Gastrocnemius medialis (tissue), 4 donors: Measurements from ENCODE around the gene GPATCH2. TPM values are rescaled to one million over a fixed set of nuclear protein-coding genes. Genes with fewer than 3 reads are reported as not detected.

Source experiments
- ATAC-seq, 2 donors: fragments of 150-250 bp; one replicate each; pipeline ENCODE4 v1.9.1; 2016
- DNase-seq, 2 donors: peaks; one replicate each; pipeline ENCODE4 v3.0.0-alpha.2; 2019
- H3K27ac ChIP-seq, 4 donors: fragments of 200-600 bp; sonication (generic); 1 replicate in 1 of 4; 2 replicates in 3 of 4; pipeline ENCODE4 v1.5.1; 2016 to 2018; ENCODE audit warnings: mild to moderate bottlenecking in 2 of 4, moderate library complexity in 1 of 4
- H3K27me3 ChIP-seq, 3 donors: fragments of 200-600 bp; sonication (generic) in 2 of 3; 1 replicate in 1 of 3; 2 replicates in 2 of 3; pipeline versions ENCODE4 v1.5.1 to v1.6.0; 2016 to 2019; ENCODE audit warnings: mild to moderate bottlenecking in 1 of 3, moderate library complexity in 1 of 3
- H3K36me3 ChIP-seq, 2 donors: fragments of 200-600 bp; sonication (generic) in 1 of 2; one replicate each; pipeline ENCODE4 v1.5.1; 2017 to 2018
- H3K4me1 ChIP-seq, 2 donors: fragments of 200-600 bp; sonication (generic) in 1 of 2; one replicate each; pipeline ENCODE4 v1.5.1; 2016 to 2017; ENCODE audit warnings: mild to moderate bottlenecking in 2 of 2
- H3K4me3 ChIP-seq, 4 donors: fragments of 200-600 bp; sonication (generic) in 3 of 4; 1 replicate in 1 of 4; 2 replicates in 3 of 4; pipeline ENCODE4 v1.5.1; 2016 to 2019; ENCODE audit warnings: mild to moderate bottlenecking in 2 of 4
- H3K9me3 ChIP-seq, 3 donors: fragments of 200-600 bp; sonication (generic) in 2 of 3; 1 replicate in 1 of 3; 2 replicates in 2 of 3; pipeline ENCODE4 v1.5.1; 2016 to 2019
- CTCF ChIP-seq, 5 experiments: fragments of 450-650 bp in 3 of 5; fragments of 200-600 bp in 2 of 5; sonication (generic) in 2 of 5; IDR thresholded peaks in 4 of 5; conservative IDR thresholded peaks in 1 of 5; 1 replicate in 4 of 5; 2 replicates in 1 of 5; pipeline ENCODE4 v1.5.1; 2016 to 2019; ENCODE audit warnings: antibody characterized with exemption in 5 of 5, mild to moderate bottlenecking in 3 of 5, moderate library complexity in 3 of 5
- POLR2A ChIP-seq, 2 donors: fragments of 450-650 bp; IDR thresholded peaks; one replicate each; pipeline ENCODE4 v1.6.1; 2017; ENCODE audit warnings: antibody characterized with exemption in 2 of 2, mild to moderate bottlenecking in 2 of 2, moderate library complexity in 2 of 2
- in situ Hi-C, 4 donors: fragments of 200-750 bp; cut with MboI; loops; one replicate each; pipeline versions ENCODE4 v1.15.0 to v1.8.0; 2017; ENCODE audit warnings: low sequenced_read_pairs in 4 of 4
- intact Hi-C: fragments of 100-400 bp; cut with DNase I; formaldehyde crosslinking; loops from one replicate; pipeline ENCODE4 v1.15.1; 2023; ENCODE audit warnings: low total_unique reads
- total RNA-seq, 4 donors: library from RNA; depleted of rRNA; stranded (reverse); fragments of >200 nt; gene quantifications; one replicate each; pipeline versions ENCODE4 v1.1.0 to v1.2.3, GENCODE V29; 2016

The GPATCH2 gene
- total RNA-seq, 4 donors from 2014 or later = 3.6 to 9.3 (median 6.9) TPM

DNA sequence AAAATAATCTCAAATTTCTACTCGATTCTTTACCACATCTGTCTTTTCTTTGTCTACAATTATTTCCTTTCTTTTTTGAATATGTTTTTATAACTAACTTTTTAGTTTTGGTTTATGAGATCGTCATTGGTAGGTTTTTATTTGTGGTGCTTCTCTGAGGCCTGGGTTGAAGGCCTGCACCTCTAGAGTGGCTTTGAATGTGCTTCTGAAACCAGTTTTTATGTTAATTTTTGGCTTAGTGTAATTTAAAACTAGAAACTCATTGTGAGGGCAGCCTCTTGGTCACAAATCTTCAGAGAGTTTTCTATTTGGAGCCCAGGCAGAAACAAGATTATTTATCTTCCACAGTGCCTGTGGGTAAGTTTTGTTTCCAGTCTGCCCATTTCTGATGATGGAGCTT is 187.0 kb downstream of the GPATCH2 start:
- H3K4me3 ChIP-seq = no peak overlapping the region
- intact Hi-C loops = no loop called here
- H3K27me3 ChIP-seq = no peaks in the 10 kb centered on the region
- no peaks in the 10 kb centered on the region for H3K4me1 ChIP-seq
- no peaks in the 10 kb centered on the region for H3K36me3 ChIP-seq
- DNase-seq (no peak), ATAC-seq (no peak)
- TF ChIP-seq POLR2A (IDR thresholded peaks at IDR 0.05) = no peak
- no peak for TF ChIP-seq CTCF (IDR thresholded peaks at IDR 0.05 in 4 of 5, conservative IDR thresholded peaks at IDR 0.05 in 1 of 5)
- no peak overlapping the region for H3K27ac ChIP-seq
- no peaks in the 10 kb centered on the region for H3K9me3 ChIP-seq
- in situ Hi-C loops = no loop called here

- TF ChIP-seq POLR2A (IDR thresholded peaks at IDR 0.05) (no peak), CTCF (IDR thresholded peaks at IDR 0.05 in 4 of 5, conservative IDR thresholded peaks at IDR 0.05 in 1 of 5) (no peak)
- intact Hi-C loops = no loop called here
- no peak for DNase-seq
These were observed 193.5 kb downstream of the GPATCH2 start for GRCh38 chr1:217437376-217437775.

DNA sequence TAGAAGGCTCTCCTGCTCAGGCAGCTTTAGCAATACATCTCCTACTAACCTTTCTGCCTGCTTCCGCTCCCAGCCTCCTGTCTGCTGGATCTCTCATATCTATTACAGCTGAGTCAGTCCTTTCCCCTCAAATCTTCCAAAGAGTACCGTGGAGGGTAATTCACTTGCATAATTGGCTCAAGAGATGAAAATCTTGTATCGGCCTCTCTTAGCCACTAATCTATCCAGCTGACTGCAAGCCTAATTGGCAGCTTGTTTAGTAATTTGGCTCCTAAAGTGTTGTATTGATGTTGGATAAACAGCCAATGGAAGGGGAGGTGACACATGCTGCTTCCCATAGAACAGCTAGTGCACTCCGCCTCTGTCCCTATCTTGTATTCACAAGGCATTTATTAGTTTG is 195.7 kb downstream of the GPATCH2 start:
- H3K27ac ChIP-seq = no peak overlapping the region
- no peaks in the 10 kb centered on the region for H3K4me1 ChIP-seq
- H3K9me3 ChIP-seq = no peaks in the 10 kb centered on the region
- in situ Hi-C loops (no loop called here), intact Hi-C loops (no loop called here)
- no peak for TF ChIP-seq POLR2A (IDR thresholded peaks at IDR 0.05)
- TF ChIP-seq CTCF (IDR thresholded peaks at IDR 0.05 in 4 of 5, conservative IDR thresholded peaks at IDR 0.05 in 1 of 5) = no peak
- H3K36me3 ChIP-seq = no peaks in the 10 kb centered on the region
- no peaks in the 10 kb centered on the region for H3K27me3 ChIP-seq
- ATAC-seq = no peak
- H3K4me3 ChIP-seq = no peak overlapping the region
- no peak for DNase-seq

More at GRCh38 chr1:217437376-217437775, 193.5 kb downstream of the GPATCH2 start:
- Histone ChIP-seq H3K4me3 (no peak overlapping the region), H3K27ac (no peak overlapping the region), H3K9me3 (no peaks in the 10 kb centered on the region), H3K4me1 (no peaks in the 10 kb centered on the region), H3K36me3 (no peaks in the 10 kb centered on the region), H3K27me3 (no peaks in the 10 kb centered on the region)
- in situ Hi-C loops = no loop called here
- no peak for ATAC-seq

GRCh38 chr1:217433664-217434063 is 197.2 kb downstream of the GPATCH2 start:
- H3K4me3 ChIP-seq = no peak overlapping the region
- ATAC-seq (no peak), DNase-seq (no peak)
- H3K27me3 ChIP-seq = no peaks in the 10 kb centered on the region
- in situ Hi-C loops = no loop called here
- TF ChIP-seq CTCF (IDR thresholded peaks at IDR 0.05 in 4 of 5, conservative IDR thresholded peaks at IDR 0.05 in 1 of 5) (no peak), POLR2A (IDR thresholded peaks at IDR 0.05) (no peak)
- H3K36me3 ChIP-seq = no peaks in the 10 kb centered on the region
- no peaks in the 10 kb centered on the region for H3K4me1 ChIP-seq
- H3K9me3 ChIP-seq = no peaks in the 10 kb centered on the region
- intact Hi-C loops = no loop called here
- no peak overlapping the region for H3K27ac ChIP-seq

DNA sequence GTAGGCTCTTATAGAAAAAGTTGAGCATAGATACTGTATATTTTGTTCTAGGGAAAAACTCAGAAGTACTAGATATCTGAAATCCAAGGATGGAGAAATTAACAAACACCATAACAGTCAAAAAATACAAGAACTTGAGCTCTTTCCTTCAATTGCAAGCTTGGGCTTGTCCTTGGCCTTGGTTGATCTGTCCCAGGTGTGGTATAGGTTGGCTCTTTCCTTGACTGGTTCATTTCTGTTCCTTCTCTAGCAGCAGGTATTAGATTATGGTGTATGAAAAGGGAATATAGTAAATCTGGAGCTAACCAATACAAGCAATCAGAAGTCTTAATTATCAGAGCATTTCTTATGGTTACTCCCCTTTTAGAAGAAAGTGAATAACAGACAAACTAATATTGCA is 198.6 kb downstream of the GPATCH2 start:
- no peak for DNase-seq
- TF ChIP-seq CTCF (IDR thresholded peaks at IDR 0.05 in 4 of 5, conservative IDR thresholded peaks at IDR 0.05 in 1 of 5) (no peak), POLR2A (IDR thresholded peaks at IDR 0.05) (no peak)
- in situ Hi-C loops = no loop called here

More for the DNA sequence above, 198.6 kb downstream of the GPATCH2 start:
- no peak overlapping the region for H3K27ac ChIP-seq
- H3K4me1 ChIP-seq = no peaks in the 10 kb centered on the region
- H3K27me3 ChIP-seq = no peaks in the 10 kb centered on the region
- no peaks in the 10 kb centered on the region for H3K36me3 ChIP-seq
- intact Hi-C loops = no loop called here
- no peaks in the 10 kb centered on the region for H3K9me3 ChIP-seq
- H3K4me3 ChIP-seq = no peak overlapping the region
- ATAC-seq = no peak
